Astrocyte (in vitro differentiated cells and primary cell): ENCODE measurements around the gene MRPL48. TPM values are rescaled to one million over a fixed set of nuclear protein-coding genes. Genes with fewer than 3 reads are reported as not detected.
A peak's percentile ranks its signal among the peaks of the same experiment; 100 is the strongest.

ENCODE experiments used
- DNase-seq: peaks from one replicate; pipeline ENCODE4 v3.0.0-alpha.2; 2010; ENCODE audit warnings: low read depth
- FAIRE-seq: peaks from 2 replicates; lab custom pipeline; 2011; peaks lifted over from hg19 to GRCh38; lab: Jason Lieb, UNC
- H2AFZ ChIP-seq: 2 replicates; pipeline ENCODE4 v1.6.0; 2012; ENCODE audit warnings: low read depth, low read length, inconsistent platforms
- H3K27ac ChIP-seq: 2 replicates; pipeline ENCODE4 v1.5.1; 2011; ENCODE audit warnings: low read depth, low read length, inconsistent platforms
- H3K27me3 ChIP-seq: 2 replicates; pipeline ENCODE4 v1.6.0; 2011; ENCODE audit warnings: low read length, inconsistent platforms; ENCODE audit not compliant: insufficient read depth
- H3K36me3 ChIP-seq: 2 replicates; pipeline ENCODE4 v1.5.1; 2011; ENCODE audit warnings: low read length, inconsistent platforms; ENCODE audit not compliant: insufficient read depth
- H3K4me1 ChIP-seq: 2 replicates; pipeline ENCODE4 v1.5.1; 2011; ENCODE audit warnings: low read length, inconsistent platforms; ENCODE audit not compliant: insufficient read depth
- H3K4me2 ChIP-seq: 2 replicates; pipeline ENCODE4 v1.6.0; 2012; ENCODE audit warnings: low read length, inconsistent platforms
- H3K4me3 ChIP-seq: 2 replicates; pipeline ENCODE4 v1.5.1; 2011; ENCODE audit warnings: low read depth, mild to moderate bottlenecking, low read length, inconsistent platforms; ENCODE audit not compliant: insufficient read depth
- H3K79me2 ChIP-seq: 2 replicates; pipeline ENCODE4 v1.6.0; 2012; ENCODE audit warnings: mild to moderate bottlenecking, low read length, inconsistent platforms; ENCODE audit not compliant: insufficient read depth
- H3K9ac ChIP-seq: 2 replicates; pipeline ENCODE4 v1.6.0; 2012; ENCODE audit warnings: mild to moderate bottlenecking, low read length, inconsistent platforms
- H3K9me3 ChIP-seq: 2 replicates; pipeline ENCODE4 v1.5.1; 2012; ENCODE audit warnings: low read depth, mild to moderate bottlenecking, low read length, inconsistent platforms; ENCODE audit not compliant: insufficient read depth
- H4K20me1 ChIP-seq: 2 replicates; pipeline ENCODE4 v1.6.0; 2012; ENCODE audit warnings: low read length, inconsistent platforms; ENCODE audit not compliant: insufficient read depth
- H3K27ac Mint-ChIP-seq: one replicate; pipeline ENCODE4 v1.8.0; 2021; ENCODE audit warnings: mild to moderate bottlenecking, mixed read lengths; ENCODE audit not compliant: unreplicated experiment
- H3K27me3 Mint-ChIP-seq: one replicate; pipeline ENCODE4 v1.8.0; 2021; ENCODE audit warnings: low read depth, mixed read lengths; ENCODE audit not compliant: unreplicated experiment
- H3K36me3 Mint-ChIP-seq: one replicate; pipeline ENCODE4 v1.8.0; 2021; ENCODE audit warnings: low read depth, mixed read lengths; ENCODE audit not compliant: unreplicated experiment
- H3K4me1 Mint-ChIP-seq: one replicate; pipeline ENCODE4 v1.8.0; 2021; ENCODE audit warnings: low read depth, mixed read lengths; ENCODE audit not compliant: unreplicated experiment
- H3K4me3 Mint-ChIP-seq: one replicate; pipeline ENCODE4 v1.8.0; 2021; ENCODE audit warnings: mild to moderate bottlenecking, moderate library complexity, mixed read lengths; ENCODE audit not compliant: unreplicated experiment
- H3K9me3 Mint-ChIP-seq: one replicate; pipeline ENCODE4 v1.8.0; 2021; ENCODE audit warnings: mild to moderate bottlenecking, mixed read lengths; ENCODE audit not compliant: unreplicated experiment
- EZH2 ChIP-seq: IDR thresholded peaks from 2 replicates; pipeline ENCODE4 v1.6.1; 2012; ENCODE audit warnings: mild to moderate bottlenecking, low read length, inconsistent platforms; ENCODE audit not compliant: insufficient read depth
- total RNA-seq: library from RNA; stranded (reverse); gene quantifications from 2 replicates; pipeline ENCODE4 v1.2.1, GENCODE V29; 2021
- TF ChIP-seq, protein P1 (sequence below): IDR thresholded peaks from 2 replicates; pipeline ENCODE4 v1.5.1; 2011; ENCODE audit warnings: low read depth, mild to moderate bottlenecking, inconsistent platforms, low read length, moderate library complexity; ENCODE audit not compliant: insufficient read depth

The MRPL48 gene
- total RNA-seq, 1 donor from 2014 or later = 24.6 TPM

DNA sequence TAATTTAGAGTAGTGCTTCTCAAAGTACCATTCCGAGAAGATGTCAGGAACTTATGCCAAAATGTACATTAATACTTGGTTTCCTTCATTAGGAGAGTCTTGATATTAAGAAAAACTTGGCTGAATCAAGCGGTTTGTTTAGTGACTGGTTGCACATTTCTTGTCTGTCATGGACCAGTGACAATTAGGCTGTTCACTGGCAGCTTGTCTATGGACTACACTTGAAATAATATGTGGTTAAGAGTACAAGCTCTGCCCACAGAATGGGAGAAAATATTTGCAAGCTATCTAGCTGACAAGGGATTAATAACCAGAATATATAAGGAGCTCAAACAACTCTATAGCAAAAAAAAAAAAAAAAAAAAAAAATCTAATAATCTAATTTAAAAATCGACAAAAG is 64.4 kb downstream of the MRPL48 start:
- Histone ChIP-seq H3K27me3 (no peaks in the 10 kb centered on the region), H3K9me3 (no peaks in the 10 kb centered on the region), H3K4me2 (no peak overlapping the region), H3K79me2 (no peaks in the 10 kb centered on the region), H2AFZ (no peak overlapping the region), H3K4me1 (no peaks in the 10 kb centered on the region), H3K9ac (no peak overlapping the region), H3K4me3 (no peak overlapping the region), H3K27ac (no peak overlapping the region), H4K20me1 (no peaks in the 10 kb centered on the region), H3K36me3 (no peaks in the 10 kb centered on the region)
- H3K36me3 Mint-ChIP-seq = no peaks in the 10 kb centered on the region
- no peak for DNase-seq
- H3K27me3 Mint-ChIP-seq = no peaks in the 10 kb centered on the region
- no peak for TF ChIP-seq EZH2
- TF ChIP-seq, protein P1, sequence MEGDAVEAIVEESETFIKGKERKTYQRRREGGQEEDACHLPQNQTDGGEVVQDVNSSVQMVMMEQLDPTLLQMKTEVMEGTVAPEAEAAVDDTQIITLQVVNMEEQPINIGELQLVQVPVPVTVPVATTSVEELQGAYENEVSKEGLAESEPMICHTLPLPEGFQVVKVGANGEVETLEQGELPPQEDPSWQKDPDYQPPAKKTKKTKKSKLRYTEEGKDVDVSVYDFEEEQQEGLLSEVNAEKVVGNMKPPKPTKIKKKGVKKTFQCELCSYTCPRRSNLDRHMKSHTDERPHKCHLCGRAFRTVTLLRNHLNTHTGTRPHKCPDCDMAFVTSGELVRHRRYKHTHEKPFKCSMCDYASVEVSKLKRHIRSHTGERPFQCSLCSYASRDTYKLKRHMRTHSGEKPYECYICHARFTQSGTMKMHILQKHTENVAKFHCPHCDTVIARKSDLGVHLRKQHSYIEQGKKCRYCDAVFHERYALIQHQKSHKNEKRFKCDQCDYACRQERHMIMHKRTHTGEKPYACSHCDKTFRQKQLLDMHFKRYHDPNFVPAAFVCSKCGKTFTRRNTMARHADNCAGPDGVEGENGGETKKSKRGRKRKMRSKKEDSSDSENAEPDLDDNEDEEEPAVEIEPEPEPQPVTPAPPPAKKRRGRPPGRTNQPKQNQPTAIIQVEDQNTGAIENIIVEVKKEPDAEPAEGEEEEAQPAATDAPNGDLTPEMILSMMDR = no peak
- no peaks in the 10 kb centered on the region for H3K4me1 Mint-ChIP-seq
- H3K27ac Mint-ChIP-seq = no peak overlapping the region
- no peak overlapping the region for H3K4me3 Mint-ChIP-seq
- FAIRE-seq = no peak
- H3K9me3 Mint-ChIP-seq = no peaks in the 10 kb centered on the region

DNA sequence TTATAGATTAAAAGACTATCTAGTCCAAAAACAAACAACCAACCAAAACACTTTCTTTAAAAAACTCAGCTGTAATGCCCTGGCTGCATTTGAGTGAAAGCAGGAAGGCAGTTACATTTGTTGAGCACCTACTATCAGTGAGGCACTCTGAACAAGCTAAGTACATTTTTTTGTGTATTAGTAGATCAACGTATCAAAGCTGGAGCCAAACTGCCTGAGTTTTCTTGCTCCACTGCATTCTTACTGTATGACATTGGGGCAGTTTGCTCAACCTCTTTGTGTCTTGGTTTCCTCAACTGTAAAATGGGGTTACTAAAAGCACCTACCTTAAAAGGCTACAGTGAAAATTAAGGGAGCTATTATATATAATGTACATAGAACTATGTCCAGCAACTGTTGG is 67.0 kb downstream of the MRPL48 start:
- Histone ChIP-seq H3K79me2 (no peaks in the 10 kb centered on the region), H2AFZ (no peak overlapping the region), H3K27me3 (no peaks in the 10 kb centered on the region), H3K4me3 (no peak overlapping the region), H3K27ac (no peak overlapping the region), H3K4me2 (no peak overlapping the region), H4K20me1 (no peaks in the 10 kb centered on the region), H3K36me3 (no peaks in the 10 kb centered on the region), H3K4me1 (no peaks in the 10 kb centered on the region), H3K9ac (no peak overlapping the region), H3K9me3 (no peaks in the 10 kb centered on the region)
- TF ChIP-seq, protein P1 = no peak
- no peak for TF ChIP-seq EZH2
- no peak overlapping the region for H3K4me3 Mint-ChIP-seq
- H3K27ac Mint-ChIP-seq = no peak overlapping the region
- peak; percentile 16 for DNase-seq
- H3K36me3 Mint-ChIP-seq = no peaks in the 10 kb centered on the region
- no peaks in the 10 kb centered on the region for H3K27me3 Mint-ChIP-seq
- no peak for FAIRE-seq
- no peaks in the 10 kb centered on the region for H3K4me1 Mint-ChIP-seq
- H3K9me3 Mint-ChIP-seq = no peaks in the 10 kb centered on the region

DNA sequence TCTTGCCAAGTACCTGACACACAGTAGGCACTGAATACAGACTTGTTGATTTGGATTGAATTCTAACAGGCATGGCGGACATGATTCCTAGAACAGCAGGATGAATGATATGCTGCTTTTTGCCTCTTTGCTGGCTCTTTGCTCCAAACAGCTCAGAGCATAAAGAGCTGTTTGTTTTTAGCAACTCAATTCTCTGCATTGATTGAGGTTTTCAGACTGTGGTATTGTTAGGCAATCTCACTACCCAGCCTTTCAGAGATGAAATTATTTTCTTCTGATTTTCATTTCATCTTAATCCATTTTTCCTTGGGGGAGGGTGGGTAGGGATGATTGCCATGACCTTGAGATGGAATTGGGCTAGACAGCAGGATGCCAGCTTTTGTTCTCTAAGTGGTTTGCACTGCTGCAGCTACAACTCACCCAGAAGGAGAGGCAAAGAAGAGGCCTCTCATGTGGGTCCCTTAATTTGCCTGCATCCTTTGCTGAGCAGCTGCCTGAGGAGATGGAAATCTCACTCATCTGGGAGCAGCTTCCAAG is 68.4 kb downstream of the MRPL48 start:
- no peak for FAIRE-seq
- no peak overlapping the region for H3K27ac Mint-ChIP-seq
- H2AFZ ChIP-seq = no peak overlapping the region
- DNase-seq = no peak
- no peaks in the 10 kb centered on the region for H3K36me3 Mint-ChIP-seq
- no peak overlapping the region for H3K27ac ChIP-seq
- H3K4me1 ChIP-seq = no peaks in the 10 kb centered on the region
- no peaks in the 10 kb centered on the region for H4K20me1 ChIP-seq
- H3K79me2 ChIP-seq = no peaks in the 10 kb centered on the region
- H3K4me1 Mint-ChIP-seq = peaks cover 3% of the 10 kb centered on the region
- no peak for TF ChIP-seq EZH2
- H3K4me3 ChIP-seq = no peak overlapping the region
- no peaks in the 10 kb centered on the region for H3K36me3 ChIP-seq
- no peak overlapping the region for H3K9ac ChIP-seq
- H3K9me3 ChIP-seq = no peaks in the 10 kb centered on the region
- no peak overlapping the region for H3K4me3 Mint-ChIP-seq
- no peaks in the 10 kb centered on the region for H3K27me3 ChIP-seq
- no peaks in the 10 kb centered on the region for H3K9me3 Mint-ChIP-seq
- no peak overlapping the region for H3K4me2 ChIP-seq
- no peaks in the 10 kb centered on the region for H3K27me3 Mint-ChIP-seq
